NOMO-1 treated with dmso at 0.1 percent for 144 hours (cell line): ENCODE results near the gene FOXK1.
"Not testable (repeated sequence)": the region's sequence is repeated elsewhere in the genome, so short reads cannot be mapped to it uniquely, and the experiment has no call there.

ENCODE experiments used
- DNase-seq: peaks from one replicate; lab custom pipeline; 2025; ENCODE audit not compliant: unreplicated experiment; lab: John Stamatoyannopoulos, UW

The FOXK1 gene

DNA sequence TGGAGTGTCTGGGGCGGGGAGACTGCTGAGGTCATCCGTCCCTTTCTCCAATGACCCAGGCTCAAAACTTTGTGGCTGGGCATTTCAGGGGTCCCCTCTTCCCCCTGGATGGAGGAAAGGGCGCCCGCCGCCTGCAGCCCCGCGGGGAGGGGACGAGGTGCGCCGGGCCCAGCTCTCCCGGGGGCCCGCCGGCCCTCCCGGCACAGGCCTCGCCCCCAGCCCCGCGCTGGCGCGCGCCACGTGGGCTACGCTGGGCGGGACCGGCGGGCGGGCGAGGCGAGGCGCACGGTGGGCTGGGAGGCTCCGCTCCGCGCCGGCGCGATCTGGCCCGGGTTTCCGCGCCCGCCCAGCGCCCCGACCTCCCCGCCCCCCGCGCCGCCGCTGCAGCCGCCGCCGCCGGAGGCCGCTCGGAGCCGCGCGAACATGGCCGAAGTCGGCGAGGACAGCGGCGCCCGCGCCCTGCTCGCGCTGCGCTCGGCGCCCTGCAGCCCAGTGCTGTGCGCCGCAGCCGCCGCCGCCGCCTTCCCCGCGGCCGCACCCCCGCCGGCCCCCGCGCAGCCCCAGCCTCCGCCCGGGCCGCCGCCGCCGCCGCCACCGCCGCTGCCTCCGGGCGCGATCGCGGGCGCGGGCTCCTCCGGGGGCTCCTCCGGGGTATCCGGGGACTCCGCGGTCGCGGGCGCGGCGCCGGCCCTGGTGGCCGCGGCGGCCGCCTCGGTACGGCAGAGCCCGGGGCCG, at the start of gene FOXK1:
FOXK1 (plus strand) TSS at position 410 of the 735 bp plus-strand sequence; CDS start at position 424, 14 bp downstream.
- DNase-seq: peak; percentile 61

DNA sequence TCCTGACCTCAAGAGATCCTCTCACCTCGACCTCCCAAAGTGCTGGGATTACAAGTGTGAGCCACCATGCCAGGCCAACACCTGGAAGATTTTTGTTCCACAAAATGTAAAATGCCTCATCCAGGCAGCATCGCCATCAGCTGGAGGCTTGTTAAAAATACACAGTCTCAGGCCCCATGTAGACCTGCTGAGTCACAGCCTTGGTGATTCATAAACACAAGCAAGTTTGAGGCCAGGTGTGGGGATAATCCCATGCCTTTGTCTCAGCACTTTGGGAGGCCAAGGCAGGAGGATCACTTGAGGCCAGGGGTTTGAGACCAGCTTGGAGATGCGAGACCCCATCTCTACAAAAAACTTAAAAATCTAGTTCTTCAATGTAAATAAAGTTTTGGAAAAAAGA, 49.1 kb upstream of the FOXK1 start:
- DNase-seq: no peak

DNA sequence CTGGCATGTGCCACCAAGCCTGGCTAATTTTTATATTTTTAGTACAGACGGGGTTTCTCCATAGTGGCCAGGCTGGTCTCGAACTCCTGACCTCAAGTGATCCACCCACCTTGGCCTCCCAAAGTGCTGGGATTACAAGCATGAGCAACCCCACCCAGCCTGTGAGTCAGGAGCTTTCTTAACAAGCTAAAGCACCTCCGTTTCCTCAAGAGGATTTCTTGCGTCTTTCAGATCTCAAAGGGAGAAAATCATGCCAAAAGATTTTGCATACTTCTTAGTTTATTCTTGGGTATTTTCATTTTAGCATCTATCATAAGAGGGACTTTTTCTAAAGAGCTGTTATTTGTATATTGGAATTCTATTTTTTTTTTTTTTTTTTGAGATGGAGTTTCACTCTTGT, 47.9 kb upstream of the FOXK1 start:
- no peak for DNase-seq

DNA sequence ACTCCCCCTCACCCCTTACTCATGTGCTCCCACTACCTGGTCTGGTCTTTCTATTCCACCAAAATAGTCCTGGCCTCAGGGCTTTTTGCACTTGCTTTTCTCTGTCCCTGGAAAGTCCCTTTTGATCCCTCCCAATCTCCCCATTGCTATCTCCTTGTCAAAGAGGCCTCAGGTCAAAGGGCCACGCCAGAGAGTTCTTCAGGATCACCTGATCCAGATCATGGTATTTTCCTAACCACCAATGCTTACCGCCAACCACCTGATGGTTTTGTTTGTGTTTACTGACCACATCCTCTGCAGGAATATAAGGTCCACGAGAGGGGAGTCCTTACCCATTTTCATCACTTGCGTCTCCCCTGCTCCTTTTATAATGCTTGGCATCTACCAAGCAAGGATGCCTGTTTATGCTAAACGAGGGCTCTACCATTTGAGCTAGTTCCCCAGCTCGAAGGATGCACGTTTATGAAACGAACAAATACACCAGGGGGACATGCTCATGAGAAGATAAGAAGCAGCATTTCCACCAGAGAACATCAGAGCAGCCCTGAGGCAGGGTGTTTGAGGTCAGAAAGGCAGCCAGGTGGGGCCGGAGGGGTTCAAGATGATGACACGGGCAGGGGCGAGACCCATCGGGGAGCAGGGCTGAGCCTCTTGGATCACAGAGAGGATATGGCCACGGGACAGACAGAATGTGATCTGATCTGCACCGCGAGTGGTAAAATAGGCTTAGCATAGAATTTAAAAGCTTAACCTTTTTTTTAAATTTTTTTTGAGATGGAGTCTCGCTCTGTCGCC, 43.1 kb upstream of the FOXK1 start:
- DNase-seq: no peak

DNA sequence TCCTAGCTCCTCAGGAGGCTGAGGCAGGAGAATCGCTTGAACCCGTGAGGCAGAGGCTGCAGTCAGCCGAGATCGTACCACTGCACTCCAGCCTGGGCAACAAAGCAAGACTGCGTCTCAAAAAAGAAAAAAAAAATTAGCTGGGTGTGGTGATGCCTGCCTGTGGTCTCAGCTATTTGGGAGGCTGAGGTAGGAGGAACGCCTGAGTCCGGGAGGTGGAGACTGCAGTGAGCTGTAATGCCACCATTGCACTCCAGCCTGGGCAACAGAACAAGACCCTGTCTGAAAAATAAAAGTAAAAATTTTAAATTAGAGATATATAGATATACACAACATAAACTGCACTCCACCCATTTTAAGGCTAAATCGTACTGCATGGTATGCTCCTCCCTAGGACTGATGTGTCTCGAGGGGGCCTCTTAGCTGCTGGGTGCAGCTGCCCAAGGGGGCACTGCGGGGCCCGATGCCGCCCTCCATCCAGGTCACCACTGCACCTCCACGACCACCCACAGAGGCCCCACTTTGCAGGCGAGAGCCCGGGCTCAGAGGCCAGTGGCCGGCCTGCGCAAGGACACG, 40.9 kb upstream of the FOXK1 start:
- DNase-seq: no peak

DNA sequence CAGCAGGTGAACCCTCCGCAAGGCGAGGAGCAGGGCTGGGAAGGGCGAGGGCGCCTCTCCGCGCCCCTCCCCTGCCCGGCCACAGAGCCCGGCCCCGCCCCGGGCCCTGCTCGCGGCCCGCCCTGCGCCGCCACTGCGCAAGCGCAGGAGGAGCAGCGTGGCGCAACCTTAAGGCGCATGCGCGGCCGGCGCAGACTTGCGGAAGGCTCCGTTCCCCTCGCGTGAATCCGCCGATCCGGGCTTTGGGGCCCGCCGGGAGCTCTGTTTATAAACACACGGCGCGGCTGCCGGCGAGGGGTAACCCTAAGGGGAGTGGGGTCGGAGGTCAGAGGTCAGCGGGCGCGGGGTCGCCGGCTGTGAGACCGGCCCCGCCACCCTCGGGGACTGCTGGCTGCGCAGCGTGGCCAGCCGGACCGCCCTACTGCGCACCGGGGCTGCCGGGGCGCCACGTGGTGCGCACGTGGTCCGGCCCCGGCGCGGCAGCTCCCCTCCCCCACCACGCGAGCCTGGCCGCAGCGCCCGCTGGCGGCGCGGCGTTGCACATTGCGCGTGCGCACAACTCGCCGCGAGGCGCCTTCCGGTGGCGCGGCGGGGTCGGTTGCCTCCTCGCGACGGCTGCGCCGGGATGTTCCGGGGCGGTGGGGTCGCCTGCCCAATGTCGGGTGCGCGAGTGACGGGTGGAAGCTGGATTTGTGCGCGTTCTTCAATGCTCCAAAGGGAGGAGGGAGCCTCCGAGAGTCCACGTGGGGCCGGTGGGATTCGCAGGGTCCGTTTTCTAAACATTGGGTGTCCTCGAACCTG, 40.2 kb upstream of the FOXK1 start:
- DNase-seq: peak; percentile 87

DNA sequence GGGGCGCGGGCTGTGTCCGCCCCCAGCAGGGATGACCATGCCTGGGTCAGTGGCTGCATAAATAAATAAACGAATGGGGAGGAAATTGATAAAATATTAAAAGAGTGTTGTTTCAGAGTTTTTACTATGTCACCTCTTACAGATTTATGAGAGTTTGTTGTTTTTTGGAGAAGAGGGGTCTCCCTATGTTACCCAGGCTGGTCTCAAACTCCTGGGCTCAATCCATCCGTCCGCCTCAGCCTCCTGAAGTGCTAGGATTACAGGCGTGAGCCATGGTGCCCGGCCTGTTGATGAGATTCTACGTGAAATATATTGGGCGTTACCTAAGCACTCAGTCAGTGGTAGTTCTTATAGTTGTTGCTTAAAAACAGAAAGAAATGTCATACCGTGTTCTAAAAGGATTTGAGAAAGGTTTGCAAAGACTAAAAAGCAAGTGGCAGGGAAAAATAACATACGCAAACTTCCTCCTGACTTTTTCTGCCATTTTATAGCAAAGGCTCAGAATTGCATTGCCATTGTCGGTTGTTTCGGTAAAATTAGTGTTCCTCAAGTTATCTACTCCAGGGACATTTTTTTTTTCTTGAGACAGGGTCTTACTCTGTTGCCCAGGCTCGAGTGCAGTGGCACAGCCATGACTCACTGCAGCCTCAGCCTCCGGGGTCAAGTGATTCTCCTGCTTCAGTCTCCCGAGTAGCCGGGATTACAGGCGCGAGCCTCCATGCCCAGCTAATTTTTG, 39.5 kb upstream of the FOXK1 start:
- no peak for DNase-seq

DNA sequence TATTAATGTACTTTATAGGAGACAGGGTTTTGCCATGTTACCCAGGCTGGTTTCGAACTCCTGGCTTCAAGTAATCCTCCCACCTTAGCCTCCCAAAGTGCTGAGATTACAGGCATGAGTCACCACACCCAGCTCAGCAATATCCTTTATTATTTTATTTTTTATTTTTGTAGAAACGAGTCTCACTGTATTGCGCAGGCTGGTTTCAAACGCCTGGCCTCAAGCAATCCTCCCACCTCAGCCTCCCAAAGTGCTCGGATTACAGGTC, 39.0 kb upstream of the FOXK1 start:
- DNase-seq: not testable (repeated sequence)

DNA sequence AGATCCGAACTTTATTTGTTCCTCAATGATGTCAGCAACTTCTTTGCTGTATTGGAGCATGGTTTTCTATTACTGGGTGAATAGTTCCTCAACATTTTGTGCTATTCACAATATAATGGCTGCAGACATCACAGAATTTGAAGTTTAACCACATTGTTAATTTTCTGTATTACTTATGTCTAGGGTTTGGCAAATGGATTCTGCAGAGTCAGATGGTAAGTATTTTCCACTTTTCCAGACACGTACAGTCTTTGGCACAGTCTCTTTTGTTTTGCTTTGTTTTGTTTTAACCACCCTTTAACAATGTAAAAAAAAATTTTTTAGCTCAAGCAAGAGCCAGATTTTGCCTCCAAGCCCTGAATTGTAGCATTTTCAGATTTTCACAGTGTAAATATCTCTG, 36.8 kb upstream of the FOXK1 start:
- DNase-seq: no peak

DNA sequence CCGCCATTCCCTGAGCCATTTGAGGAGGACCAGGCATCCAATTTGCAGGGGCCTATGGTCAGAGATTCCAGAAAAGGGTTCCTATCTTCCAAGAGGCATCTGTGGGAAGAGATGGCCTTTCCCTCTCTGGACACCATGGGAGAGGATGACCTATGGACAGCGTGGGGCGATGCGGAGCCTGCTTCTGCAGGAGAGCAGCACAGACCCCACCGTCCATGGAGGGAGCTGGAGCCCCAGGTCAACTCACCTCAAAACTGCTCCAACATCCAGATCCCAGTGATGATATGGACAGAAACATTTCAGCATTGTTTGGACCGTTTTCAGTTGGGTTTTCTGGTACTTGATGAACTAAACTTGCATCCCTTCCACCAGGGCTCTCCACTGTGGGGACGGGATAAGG, 34.0 kb upstream of the FOXK1 start:
- DNase-seq: no peak

DNA sequence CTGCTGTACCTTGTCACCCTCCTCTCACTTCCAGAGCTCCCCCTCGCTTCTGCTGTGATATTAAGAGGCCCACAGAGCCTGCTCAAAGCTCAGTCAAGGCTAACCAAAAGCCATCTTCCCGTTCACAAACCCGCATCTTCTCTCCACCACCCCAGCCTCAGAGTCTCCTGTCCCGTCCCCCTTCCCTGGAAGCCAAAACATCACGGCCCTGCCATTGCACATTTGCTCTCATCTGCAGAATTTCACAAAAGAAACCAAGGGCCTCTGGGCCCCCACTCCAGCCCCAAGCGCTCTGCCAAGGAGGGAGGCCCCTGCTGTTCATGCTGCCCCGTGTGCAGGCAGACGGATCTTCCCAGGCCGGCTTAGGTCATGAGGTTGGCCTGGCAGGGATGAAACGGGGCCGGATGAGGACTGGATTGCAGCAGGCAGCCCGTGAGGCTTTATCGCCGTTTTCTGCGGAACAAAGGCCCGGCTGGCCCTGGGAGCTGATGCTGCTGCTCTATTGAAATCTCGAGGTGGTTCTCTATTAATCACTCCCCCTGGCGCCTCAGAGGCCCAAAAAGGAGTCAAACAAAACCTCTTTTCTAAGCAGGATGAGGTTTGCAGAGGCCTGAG, 31.6 kb upstream of the FOXK1 start:
- no peak for DNase-seq

DNA sequence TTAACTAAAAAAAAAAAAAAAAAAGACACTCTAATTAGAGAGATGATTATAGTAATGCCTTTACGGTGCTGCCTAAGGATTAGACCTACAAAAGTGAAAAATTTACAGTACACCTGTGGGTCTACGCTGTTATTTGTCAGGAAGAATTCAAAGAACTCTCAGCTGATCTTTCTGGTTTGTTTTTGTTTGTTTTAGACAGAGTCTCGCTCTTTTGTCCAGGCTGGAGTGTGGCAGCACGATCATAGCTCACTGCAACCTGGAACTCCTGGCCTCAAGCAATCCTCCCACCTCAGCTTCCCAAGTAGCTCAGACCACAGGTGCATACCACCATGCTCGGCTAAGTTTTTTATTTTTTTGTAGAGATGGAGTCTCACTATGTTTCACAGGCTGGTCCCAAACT, 28.3 kb upstream of the FOXK1 start:
- no peak for DNase-seq

DNA sequence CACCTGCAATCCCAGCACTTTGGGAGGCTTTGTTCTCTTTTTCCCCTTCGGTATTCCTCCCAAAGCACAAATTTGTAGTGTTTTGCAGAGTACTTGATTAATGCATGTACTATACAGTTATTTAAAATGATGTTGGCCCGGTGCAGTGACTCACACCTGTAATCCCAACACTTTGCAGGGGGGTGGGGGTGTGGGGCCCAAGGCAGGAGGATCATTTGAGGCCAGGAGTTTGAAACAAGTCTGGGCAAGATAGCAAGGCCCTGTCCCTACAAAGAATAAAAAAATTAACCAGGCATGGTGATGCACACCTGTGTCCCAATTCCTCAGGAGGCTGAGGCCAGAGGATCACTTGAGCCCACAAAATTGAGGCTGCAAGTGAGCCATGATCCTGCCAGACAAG, 26.8 kb upstream of the FOXK1 start:
- no peak for DNase-seq

DNA sequence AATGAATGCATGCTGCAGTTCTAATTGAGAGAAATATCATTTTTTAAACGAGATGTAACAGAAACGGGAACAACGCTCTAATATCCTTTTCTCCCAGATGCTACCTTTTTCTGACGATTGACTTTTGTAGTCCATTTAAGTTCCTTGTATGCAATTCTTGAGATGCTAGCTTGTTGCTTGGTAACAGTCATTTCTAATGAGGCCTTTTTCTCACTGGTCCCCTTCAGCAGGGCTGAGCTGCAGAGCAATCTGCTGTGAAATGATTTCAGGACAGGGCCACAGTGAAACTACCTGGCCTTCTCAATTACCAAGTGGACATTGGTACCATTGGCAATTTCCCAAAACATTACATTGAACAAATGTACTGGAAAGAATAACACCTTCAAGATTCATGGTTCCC, 26.2 kb upstream of the FOXK1 start:
- DNase-seq: no peak

DNA sequence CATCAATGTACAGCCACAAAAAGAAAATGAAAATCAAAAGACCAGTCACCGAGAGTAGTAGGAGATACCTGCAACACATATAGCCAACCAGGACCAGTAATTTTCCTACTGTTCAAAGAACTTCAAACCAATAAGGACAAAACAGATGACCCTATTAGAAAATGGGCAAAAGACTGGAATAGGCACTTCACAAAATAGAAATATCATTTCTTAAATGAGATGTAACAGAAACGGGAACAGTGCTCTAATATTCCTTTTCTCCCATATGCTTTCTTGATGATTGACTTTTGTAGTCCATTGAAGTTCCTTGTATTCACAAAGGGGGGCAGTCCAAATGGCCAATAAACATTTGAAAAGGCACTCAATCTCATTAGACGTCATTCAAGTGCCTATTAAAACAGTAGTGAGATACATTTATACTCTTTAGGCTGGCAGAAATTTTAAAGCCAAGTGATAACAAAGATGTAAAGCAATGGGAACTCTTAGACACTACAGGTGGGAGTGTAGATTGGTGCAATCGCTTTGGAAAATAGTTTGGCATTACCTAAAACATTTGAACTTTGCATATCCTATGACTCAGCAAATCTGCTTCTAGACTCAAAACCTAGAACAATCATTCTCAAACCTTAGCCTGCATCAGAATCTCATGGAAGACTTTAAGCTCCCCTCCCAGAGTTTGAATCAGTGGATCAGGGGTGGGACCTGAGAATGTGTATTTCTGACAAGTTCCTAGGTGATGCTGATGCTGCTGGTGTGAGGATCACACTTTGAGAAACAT, 24.3 kb upstream of the FOXK1 start:
- no peak for DNase-seq

DNA sequence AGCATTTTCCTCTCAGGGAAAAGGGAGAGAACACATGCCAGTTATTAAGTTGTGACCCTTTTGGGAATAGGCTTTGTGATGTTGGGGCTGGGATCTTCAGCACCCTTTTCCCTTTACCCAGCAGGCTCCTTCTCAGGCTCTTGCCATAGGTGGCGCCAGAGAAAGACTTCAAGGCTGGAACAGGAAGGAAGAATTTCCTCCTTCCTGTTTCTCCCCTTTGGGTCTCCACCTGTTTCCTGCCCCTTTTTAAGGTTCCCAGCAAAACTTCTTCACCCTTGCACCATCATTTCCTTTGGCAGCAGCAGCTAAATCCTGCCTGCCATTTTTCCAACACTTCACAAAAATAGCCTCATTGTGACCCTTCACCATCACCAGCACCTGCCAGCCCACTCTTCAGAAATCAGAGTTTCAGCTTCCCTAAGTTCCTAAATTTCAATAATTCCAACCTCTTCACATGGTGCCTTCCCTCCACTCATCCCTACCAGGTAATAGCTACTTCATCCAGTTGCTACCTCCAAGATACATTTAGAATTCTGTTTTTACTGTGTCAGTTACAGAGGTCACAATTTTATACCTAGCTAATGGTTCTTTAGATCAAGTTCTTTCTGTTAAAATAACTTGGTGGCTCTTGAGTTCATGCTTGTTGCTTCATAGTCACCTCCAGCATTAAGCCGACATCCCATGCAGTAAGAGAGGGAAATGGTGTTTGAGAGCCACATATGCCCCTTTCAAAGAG, 22.4 kb upstream of the FOXK1 start:
- no peak for DNase-seq

DNA sequence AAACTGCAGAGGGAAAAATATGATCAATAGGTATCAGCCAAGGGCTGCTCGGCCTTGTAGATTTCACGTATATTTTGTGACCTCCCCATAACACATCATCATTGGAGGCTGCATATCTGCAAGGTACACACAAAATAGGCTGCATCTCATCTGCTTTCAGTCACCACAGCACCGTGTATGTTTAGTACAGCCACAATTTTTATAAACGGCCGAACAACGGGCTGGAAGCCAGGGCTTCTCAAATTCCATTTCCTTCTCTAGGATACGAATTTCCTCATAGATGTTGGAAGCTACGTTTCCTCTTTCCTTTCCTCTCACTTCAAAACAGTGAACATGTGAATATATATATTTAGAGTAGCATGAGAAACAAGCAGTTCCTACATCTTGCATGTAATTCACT, 20.2 kb upstream of the FOXK1 start:
- DNase-seq: no peak

DNA sequence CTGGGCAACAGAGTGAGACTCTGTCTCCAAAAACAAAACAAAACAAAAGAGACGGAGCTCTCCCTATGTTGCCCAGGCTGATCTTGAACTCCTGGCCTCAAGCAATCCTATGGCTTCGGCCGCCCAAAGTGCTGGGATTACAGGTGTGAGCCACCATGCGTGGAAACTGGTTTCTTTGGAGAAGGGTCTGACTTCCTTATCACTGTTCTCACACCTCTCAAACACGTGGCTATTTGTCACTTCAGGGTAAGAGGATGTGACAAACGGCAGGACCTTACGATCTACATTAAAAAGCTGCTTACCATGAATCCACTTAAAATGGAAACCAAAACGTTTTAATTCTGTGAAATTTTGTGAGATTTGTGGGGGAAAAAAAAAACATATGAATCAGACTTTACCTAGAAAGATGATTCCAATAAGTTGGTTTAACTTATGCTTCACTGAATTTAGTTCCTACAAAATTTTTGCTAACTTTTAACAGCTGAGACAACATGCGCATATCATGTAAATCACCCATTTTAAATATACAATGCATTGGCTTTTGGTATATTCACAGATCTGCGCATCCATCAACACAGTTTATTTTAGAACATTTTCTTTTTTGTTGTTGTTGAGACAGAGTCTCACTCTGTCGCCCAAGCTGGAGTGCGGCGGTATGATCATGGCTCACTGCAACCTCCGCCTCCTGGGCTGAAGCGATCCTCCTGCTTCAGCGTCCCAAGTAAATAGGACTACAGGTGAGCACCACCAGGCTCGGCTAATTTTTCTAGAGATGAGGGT, 18.7 kb upstream of the FOXK1 start:
- DNase-seq: no peak
